SW480 (cell line): ENCODE data around the gene DTNB.
"Not testable (repeated sequence)": the region's sequence is repeated elsewhere in the genome, so short reads cannot be mapped to it uniquely, and the experiment has no call there.

Experiments
- DNase-seq: peaks from one replicate; pipeline ENCODE4 v3.0.0-alpha.2; 2016; ENCODE audit warnings: low spot score

The DTNB gene

DNA sequence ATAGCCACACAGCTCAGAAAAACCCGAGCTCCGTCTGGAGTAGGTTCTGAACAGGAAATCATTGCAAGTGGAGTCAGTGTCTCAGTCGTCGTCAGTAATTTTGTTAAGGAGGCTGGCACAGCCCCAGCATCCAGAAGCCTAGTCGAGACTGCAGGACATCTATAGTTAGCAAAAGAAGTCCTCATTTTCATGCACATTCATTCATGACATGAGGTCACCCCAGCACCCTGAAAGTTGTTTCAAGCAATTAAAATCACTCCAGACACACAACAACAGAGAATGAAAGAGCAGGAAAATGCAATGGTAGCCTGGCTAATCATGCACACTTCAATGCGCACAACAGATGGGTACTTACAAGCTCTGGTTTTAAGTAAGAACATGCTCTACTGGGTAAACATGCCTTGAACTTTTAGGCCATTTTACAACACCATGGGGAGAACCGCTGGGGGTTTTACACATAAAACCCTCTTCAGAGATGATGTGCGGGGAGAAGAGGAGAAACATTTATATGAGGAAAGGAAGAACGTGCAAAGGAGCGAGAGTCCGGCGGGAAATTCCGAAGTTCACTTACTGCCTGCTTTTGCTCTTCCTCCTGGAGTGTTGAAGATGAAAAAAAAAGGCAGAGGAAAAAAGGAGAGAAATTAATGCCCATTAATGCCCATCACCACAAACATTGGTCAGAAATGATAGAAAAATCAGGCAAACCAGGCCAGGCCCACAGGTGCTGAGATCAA lies 254.3 kb downstream of the DTNB start:
- DNase-seq, result no peak

DNA sequence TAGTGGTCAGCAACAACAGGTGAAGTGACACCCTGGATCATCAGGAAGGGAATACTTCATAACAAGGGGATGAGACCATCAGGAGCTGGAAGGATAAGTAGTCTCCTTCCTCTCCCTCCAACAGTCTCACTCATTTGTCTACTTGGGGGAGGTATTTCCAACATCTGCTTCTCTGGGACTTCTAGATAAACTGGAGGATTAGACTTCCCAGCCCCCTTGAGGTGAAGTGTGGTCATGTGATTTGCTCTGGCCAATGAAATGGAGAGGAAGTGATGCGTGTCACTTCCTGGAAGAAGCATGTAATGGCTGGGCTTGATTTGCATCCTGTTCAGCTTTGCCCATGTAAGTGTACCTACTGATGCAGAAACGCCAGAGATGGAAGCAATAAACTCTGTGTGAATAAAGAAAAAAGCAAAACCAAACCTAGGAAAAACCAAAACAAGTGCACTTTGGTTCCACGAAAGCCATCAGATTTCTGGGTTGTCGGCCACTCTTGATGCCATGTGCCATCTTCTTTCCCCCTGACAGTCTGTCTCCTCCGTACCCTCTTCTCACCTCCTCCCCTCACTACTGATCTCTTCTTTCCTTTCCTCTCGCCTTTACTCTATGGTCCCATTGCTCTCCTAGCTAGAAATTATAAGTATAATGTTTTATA lies 255.5 kb downstream of the DTNB start:
- no peak for DNase-seq

DNA sequence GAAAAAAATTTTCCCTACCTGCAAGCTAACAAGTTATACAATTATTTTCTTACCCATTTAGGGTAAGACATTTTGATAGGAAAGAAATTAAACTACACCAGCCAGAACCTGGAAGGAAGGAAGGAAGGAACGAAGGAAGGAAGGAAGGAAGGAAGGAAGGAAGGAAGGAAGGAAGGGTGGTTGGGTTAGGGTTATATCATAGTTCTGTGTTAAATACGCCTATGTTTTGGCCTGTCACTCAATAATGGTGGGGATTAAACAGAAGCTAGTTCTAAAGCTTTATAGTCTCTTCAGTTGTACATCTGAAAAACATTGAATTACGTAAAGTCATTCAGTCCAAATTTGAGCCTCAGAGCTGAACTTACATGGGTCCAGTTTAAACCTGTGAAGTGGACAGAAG lies 256.7 kb downstream of the DTNB start:
- DNase-seq, result no peak

DNA sequence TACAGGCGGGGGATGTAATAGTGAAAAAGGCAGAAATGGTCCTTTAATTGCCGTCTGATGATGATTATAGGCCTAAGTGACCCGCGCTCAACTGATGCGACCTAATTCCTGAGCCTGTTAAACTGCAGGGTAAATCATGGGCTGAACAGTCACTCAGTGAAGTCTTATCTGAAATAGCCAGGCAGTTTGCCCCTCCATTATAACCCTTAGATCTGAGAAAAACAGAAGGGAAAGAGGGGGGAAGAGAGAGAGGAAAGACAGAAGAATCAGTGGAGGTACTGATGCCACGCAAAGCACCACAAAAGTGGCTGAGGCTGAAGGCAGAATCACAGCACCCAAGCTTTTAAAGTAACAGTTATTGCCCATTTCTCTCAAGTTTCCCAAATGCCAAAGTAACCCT lies 258.6 kb downstream of the DTNB start:
- DNase-seq, result no peak

DNA sequence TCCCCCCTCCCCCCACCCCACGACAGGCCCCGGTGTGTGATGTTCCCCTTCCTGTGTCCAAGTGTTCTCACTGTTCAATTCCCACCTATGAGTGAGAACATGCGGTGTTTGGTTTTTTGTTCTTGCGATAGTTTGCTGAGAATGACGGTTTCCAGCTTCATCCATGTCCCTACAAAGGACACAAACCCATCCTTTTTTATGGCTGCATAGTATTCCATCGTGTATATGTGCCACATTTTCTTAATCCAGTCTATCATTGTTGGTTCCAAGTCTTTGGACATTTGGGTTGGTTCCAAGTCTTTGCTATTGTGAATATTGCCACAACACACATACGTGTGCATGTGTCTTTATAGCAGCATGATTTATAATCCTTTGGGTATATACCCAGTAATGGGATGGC lies 260.0 kb downstream of the DTNB start:
- not testable (repeated sequence) for DNase-seq

DNA sequence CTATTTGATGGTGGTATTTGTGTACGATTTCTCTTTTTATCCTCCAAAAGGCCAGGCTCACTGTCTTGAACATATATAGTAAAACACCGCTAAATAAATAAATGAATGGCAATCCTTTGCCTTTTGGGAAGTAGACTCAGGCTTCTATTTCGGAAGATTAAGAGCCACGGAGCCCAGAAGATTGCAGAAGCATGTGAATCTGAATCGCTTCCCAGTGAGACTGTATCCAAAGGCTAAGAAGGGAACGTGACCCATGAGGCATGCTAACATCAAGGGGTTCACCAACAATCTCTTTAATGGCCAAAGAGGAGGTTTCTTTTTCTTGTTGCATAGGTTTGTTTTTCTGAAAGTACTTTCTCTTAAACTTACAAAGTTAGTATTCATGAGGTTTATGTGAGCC lies 261.6 kb downstream of the DTNB start:
- DNase-seq, result no peak

DNA sequence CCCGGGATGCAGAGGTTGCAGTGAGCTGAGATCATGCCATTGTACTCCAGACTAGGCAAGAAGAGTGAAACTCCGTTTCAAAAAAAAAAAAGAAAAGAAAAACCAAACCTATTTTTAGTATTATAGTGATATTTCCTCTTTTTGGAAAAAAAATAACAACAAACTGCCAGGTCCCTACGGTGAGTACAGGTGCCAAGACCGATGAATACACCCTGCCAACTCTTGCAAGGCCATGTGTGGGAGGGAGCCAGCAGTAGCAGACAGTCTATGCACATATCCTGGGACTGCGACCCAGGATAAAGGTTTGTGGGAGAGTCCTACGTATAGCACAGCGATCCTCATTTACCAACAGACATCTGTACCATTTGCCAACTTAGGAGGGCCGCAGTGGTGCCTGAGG lies 262.1 kb downstream of the DTNB start:
- no peak for DNase-seq

DNA sequence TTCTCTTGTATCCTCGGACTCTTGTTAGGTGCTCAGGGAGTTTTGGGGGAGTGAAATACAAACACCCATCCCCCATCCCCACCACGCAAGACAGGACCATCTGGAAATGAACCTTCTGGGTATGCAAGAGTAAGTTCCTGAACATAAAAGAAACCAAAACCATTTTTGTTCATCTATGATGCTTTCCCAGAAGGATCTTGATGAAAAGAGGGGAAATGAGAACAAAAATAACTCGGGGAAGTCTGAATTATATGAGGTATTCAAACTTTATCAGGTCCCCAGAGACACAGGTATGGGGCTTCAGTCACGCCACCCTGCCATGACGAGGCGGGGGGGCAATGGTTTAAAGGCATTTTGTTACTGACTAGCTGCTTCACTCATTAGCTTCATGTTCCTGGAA lies 263.0 kb downstream of the DTNB start:
- no peak for DNase-seq

DNA sequence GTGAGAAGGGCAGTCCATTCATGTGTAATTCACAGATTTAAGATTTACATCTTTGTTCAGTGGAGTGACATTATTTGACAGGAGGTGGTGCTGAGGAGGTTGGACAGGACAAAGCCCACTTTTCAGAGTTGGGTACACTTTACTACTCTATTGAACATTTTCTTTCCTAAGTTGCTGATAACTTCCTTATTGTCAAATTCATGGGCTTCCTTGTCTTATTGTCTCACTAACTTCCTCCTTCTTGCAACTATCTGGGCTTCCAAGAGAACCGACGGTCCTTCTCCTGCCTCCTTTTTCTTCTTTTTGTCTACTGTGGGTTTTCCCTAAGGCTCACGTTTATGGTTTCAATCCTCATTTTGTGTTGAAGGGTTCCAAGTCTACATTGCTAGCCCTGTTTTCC lies 263.9 kb downstream of the DTNB start:
- no peak for DNase-seq

DNA sequence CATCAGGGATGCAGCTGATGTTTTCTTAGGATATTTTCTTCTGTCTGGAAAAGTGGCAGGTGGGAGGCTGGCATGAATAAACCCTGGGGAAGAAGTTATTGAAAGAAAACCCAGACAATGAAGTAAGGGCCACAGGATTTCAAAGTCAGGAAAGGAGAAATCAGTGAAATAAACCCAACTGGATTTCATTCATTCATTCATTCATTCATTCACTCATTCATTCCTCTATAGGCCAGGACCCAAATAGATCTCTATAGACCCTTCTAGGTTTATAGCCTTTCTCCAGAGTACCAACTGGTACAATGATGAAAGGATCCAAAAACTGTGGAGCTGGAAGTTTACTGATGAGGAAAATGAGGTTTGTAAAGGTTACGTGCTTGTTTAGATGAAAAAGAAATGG lies 264.3 kb downstream of the DTNB start:
- DNase-seq, result no peak

DNA sequence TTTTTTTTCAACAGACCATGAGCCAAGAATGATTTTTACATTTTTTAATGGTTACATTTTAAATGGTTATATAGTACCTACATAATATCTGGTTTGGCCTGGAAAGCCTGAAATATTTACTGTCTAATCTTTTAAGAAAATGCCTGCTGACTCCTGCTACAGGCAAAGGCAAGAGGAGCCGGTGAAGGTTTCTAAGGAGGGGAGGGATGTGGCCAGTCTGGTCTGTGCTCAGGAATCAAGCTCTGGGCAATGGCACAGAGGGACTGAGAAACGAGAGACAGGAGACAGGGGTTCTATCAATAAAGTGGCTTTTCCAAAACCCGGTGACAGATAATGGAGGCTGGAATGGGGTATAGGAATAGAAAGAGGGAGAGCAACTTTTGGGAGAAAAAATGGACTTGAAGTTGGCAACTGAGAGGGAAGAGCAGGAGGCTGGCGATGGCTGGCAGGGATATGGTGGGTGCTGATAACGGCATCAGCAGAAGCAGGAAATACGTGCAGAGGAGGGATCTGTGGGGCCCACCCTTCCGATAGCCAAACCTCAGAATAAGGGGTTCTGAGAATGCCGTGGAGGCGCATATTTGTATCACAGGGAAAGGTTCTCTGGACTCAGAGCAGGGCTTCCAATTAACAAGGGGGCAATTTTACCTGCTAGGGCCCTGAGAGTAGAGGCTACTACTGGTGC lies 267.6 kb downstream of the DTNB start:
- no peak for DNase-seq

DNA sequence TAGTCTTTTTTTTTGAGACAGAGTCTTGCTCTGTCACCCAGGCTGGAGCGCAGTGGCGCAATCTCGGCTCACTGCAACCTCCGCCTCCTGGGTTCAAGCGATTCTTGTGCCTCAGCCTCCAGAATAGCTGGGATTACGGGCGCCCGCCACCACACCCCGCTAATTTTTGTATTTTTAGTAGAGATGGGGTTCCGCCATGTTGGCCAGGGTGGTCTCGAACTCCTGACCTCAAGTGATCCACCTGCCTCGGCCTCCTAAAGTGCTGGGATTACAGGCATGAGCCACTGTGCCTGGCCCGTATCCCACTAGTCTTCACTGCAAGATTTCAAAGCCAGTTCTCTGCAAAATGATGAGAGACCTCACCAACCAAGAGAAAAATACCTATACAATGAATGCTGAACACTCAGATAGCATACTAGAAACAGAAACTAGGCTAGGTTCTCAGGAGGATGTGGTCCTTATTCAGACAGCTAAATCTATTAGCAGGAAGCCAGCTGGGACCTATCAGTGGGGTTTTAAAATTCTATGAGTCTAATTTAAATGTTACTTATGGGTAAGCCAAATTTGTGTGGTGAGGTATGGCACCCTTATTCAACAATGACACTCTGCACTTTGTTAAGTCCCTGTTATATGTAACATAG lies 270.1 kb downstream of the DTNB start:
- DNase-seq, result not testable (repeated sequence)

DNA sequence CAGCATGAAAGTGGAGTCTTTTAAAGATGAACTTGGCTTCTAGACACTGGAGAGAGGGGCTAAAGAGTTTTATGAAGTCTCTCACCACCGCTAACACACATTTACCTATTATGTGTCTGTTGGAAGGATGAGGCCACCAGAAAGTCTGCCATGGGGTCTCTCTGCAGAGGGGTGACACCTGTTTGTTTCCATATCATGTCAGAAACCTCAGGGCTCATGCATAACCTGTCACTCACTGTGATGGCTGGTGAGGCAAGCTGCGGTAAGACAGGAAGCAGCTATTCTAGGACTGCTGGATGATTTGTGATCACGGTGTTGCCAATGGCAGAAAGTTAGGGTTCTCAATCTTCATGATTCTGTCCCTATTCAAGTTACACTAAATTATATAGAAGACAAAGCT lies 270.9 kb downstream of the DTNB start:
- no peak for DNase-seq

DNA sequence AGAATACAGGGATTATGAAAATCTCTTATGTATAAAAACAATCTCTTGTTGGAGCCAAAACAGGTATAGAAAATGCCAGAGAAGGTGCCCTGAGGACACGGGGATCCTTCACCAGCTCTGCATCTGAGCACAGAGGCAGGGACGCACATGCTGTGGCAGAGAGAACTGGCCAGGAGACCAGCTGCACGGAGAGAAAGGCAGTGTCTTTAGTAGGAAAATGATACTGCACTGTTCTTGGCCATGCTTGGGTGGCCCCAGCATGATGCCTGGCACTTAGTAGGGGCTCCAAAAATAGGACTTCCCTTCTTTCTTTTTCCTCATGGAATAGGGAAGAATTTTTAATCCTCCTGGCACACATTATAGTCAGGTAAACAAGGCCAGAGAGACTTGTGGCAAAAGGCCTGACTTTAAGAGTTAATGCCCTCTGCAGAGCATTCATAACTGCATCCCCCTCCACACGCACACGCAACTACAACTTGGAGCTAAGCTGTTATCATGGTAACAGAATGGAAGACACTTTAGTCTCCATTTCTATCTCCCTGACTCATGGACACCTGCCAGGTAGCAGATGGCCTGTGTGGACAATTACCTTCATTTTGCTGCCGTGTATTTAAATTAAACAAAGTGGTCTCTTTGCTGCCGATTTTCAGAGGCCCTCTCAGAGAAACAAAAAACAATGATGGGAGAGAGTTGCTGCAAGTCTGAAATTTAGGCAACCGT lies 271.9 kb downstream of the DTNB start:
- no peak for DNase-seq

DNA sequence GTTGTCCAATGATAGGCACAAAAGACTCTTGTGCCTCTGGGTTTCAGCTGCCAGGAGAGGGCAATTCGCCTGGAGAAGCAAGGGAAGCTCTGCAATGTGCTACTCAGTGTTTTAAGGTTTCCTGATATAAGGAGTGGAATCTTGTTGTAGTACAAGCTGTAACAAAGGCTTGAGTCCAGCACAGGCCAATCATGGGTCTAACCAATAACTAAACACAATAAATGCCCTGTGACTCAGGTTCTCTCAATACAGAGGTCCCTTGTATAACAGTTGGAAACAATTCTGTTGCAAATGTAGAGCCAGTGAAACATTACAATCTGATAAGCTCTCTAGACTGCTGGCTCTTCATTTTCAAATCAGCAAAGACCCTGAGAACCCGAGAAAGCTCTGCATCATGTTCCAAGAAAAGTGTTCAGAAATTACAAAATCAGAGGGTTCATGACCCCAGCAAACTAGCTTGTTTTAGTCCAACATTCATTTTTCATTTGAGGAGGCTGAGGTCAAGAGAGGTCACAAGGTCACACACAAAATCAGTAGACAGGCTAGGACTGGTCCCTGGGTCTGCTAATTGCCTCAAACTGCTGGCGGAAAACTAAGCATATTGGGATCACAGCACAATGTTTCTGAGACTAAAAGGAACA lies 272.7 kb downstream of the DTNB start:
- no peak for DNase-seq

DNA sequence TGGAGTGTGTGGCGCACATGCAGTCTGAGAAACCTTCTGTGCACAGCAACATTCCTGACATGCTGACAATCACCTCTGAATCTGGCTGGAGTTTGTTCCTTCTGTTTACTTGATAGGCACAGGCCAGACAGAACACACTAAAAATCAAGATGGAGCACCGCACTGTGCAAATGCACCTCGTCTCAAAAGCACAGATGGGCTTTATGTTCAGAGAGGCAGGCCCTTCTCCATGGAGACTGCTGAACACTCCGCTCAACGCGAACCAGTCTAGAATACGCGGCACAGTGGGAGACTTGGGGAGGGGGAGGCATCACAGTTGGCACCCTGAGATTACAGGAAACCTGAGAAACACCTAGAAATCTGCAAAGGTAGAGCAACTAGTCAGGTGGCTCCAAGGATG lies 273.2 kb downstream of the DTNB start:
- no peak for DNase-seq

DNA sequence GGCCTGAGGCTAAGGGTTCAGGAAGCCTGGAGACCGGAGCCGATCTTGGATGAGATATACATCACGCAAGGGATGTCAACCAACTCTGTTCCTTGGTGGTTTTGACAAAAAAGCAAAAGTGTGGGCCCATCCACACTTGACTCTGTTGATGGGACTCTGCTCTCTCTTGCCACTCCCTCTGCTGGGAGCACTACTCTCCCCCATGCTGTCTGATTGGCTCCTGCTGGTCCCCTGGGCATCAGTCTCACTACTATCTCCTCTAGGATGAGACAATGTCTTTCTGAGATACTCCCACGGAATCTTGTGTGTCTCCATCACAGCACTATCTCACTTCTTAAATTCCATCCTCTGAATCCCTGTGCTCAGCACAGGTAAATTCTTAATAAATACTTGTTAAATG lies 274.8 kb downstream of the DTNB start:
- DNase-seq, result no peak

DNA sequence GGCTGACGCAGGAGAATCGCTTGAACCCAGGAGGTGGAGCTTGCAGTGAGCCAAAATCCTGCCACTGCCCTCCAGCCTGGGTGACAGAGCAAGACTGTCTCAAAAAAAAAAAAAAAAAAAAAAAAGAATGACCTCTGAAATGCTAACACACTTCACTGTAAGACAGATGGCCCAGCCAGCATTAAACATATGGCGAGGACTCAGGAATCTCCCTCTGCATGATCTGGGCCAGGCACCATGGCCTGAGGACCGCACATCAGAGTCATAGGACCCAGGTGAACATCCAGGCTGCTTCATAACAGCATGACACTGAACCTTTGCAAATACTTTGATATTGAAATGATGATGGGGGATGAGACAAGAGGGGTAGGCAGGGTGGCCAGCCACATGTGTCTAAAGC lies 275.6 kb downstream of the DTNB start:
- no peak for DNase-seq

DNA sequence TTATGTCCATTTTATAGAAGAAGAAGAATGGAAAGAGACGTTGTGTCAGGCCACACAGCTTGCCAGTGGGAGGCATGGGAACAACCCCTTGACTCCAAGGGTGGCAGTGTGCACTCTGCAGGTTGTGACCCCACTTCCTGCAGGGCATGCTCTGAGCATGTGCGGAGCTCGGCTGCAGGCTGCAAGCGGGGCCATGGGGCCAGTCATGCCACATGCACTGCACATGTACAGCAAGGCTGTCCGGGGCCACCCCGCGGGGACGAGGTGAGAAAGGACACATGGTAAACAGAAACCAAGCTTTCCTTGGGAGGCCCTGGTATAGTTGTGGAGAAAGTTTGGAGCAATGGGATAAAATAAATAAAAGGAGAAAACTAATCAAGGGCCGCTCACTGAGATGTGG lies 284.2 kb downstream of the DTNB start:
- no peak for DNase-seq

DNA sequence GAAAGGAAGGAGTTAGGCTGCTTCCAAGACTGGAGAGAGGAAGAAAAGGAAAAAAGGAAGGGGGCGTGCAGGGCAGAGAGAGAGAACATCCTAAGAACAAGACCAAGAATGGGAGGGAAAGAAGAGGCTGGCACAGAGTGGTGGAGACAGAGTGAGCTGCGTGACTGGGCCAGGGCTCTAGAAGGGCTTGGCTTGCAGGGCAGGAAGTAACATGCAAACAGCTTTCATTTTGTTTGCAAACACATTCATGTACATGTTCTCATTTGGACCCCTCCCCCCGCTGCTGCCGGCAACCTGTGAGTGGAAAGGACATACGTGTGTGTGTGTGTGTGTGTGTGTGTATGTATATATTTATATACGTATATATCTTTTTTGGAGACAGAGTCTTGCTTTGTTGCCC lies 284.9 kb downstream of the DTNB start:
- no peak for DNase-seq

DNA sequence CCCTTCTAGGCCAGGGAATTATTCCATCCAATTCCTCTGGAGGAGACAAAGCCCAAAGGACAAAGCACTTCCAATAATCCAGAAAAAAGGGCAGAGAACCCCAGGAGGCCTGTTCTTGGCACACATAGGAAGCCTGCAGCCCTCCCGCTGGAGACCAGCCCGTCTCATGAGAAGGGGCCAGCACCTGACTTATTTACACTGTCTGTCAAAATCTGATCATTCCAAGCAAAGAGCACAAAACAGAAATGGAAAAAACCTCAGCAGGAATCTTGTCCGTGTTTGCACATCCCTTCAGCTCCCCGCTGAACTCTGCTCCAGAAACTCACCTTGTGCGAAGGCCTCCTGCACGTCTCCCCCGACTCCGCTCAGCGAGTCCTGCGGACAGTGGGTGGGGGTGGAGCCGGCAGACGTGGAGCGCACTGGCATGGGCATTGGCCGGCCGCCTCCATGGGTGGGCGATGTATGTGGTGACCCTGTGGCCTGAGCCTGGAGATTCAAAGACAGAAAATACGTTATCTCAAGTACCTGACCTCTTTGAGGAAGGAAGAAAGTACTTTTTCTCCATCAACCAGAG lies 285.4 kb downstream of the DTNB start:
- DNase-seq, result no peak
